Ureter (tissue), 1 donor: Measurements from ENCODE around the gene C8B. TPM values are rescaled to one million over a fixed set of nuclear protein-coding genes. Genes with fewer than 3 reads are reported as not detected.

Experiments
- DNase-seq: peaks from one replicate; pipeline ENCODE4 v3.0.0-alpha.2; 2020; ENCODE audit warnings: low spot score
- total RNA-seq: library from RNA; stranded (reverse); gene quantifications from one replicate; pipeline ENCODE4 v1.2.4, GENCODE V29; 2023
- donor health status: DM: yes; HTN: yes; CAD: no.

The C8B gene
- total RNA-seq, 1 donor from 2014 or later: not detected

- no peak for DNase-seq
Measured at GRCh38 chr1:56972976-56973375, 7.2 kb upstream of the C8B start.

DNA sequence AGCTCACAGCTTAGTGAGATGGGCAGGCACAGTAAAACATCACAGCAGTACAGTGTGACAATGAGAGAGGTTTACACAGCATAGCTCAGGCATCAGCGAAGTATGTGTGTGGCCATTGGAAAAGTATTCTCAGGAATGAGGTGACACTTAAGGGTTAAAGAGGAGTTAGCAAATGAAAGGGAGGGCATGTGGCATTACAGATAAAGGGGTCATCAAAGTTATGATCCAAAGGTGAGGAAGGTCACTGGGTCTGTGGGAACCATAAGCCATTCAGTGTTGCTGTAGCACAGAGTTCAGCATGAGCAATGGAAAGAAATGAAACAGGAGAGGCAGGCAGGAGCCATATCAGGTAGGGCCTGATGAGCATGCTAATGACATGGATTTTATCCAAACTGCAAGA, 4.5 kb upstream of the C8B start:
- DNase-seq: no peak

GRCh38 chr1:56968878-56969495, 3.2 kb upstream of the C8B start:
- no peak for DNase-seq

- no peak for DNase-seq
Measured at GRCh38 chr1:56967900-56968832, 2.4 kb upstream of the C8B start.

DNA sequence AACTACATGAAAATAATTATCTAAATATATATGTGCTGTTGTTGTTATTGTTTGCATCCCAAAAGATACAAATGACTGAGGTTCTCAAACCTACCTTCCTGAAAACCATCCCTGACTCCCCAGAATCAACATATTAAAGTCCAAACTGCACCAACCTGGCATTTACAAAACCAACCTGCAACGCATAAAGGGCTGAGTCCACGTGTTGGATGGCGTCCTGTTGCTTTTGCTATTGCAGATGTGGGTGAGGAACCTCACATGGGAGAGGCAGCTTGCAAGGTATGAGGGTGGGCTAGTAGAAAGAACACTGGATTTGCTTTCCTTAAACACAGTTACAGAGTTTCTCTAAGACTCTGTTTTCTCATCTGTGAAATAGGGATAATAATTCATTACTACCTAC, 1.5 kb upstream of the C8B start:
- no peak for DNase-seq

DNA sequence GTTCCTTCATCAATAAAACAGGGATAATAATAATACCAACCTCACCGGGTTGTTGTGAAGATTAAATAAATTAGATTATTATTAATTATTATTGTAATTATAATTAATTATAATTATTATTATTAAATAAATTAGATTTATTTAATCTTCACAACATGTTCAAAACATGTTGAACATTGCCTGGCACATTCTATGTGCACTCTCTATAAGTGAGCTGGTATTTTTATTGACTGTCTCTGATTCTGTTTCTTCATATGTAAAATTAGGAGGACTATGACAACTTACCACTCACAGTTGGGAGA, 834 bp upstream of the C8B start:
- no peak for DNase-seq

DNA sequence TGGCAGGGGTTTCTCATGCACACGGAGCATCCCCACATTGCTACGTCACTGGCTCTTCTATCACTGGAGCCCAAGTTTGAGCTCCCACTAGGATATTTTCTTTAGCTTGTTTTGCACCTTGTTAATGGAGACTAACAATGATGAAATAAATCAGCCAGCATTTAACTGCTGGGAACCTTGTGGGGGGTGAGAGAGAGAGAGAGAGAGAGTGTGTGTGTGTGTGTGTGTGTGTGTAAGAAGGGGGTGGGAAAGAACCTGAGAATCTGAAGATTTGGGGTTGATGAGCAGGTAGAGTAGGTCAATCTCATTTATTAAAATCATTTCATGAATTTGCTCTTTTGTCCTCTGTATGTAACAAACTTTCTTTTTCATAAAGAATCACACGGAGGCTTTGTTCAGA, 624 bp downstream of the C8B start:
- DNase-seq: no peak

- DNase-seq: no peak
Measured at GRCh38 chr1:56964349-56965017, 1.3 kb downstream of the C8B start.

- DNase-seq: no peak
Measured at GRCh38 chr1:56963667-56964066, 2.1 kb downstream of the C8B start.

- DNase-seq: no peak
Measured at GRCh38 chr1:56961426-56961825, 4.4 kb downstream of the C8B start.

DNA sequence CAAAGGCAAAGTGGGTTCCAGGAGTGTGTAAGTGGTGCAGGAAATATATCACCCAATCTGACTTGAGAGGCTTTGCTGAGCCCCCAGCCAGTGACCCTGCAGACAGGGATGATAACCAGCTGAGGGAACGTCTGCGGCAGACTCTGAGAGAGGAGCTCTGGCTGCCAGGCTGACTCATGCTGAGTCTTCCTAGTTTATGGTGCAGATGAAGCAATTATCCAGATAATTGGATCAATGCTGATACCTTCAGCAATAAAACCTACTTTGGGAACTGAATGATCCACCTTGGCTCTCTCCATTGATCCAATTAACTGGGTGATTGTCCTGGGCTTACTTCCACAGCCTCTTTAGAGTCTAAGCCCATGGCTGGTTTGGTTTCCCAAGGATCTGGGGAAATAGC, 7.3 kb downstream of the C8B start:
- no peak for DNase-seq

GRCh38 chr1:56957931-56958330, 7.9 kb downstream of the C8B start:
- DNase-seq: no peak

- DNase-seq: no peak
Measured at GRCh38 chr1:56954664-56955063, 11.2 kb downstream of the C8B start.

DNA sequence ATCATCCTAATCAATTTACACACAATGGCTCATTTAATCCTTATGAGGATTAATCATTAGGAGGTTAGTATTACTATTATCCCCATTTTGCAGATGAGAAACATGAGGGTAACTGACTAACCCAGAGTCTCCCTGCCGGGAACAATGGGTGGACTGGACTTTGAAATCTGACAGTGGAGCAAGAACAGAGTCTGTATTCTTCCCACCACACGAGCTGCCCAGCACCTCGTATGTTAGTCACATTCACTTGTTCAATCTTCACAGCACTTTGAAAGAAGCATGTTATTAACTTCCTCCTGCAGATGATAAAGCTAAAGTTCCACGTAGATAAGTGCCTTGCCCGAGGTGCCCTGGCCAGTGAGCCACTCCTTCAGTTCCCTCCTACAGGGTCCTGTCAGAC, 12.4 kb downstream of the C8B start:
- DNase-seq: no peak

DNA sequence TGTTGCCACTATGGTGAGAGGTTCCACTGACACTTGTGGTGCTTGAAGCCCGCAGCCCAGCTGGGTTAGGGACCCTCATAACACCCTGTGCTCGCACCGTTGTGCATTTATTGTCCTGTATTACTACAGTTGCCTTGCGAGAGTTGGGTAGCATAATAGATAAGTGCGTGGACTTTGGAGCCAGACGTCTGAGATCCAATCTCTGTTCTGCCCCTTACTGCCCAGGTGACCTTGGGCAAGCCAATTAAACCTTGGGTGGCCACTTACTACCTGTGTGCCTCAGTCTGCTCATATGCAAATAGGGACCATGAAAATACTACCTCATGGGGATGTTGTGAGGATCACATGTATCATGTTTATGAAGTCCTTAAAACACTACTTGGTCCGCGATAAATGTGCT, 13.3 kb downstream of the C8B start:
- DNase-seq: no peak

- DNase-seq: no peak
Measured at GRCh38 chr1:56948403-56949023, 17.3 kb downstream of the C8B start.

GRCh38 chr1:56940039-56940438, 25.8 kb downstream of the C8B start:
- DNase-seq: no peak

DNA sequence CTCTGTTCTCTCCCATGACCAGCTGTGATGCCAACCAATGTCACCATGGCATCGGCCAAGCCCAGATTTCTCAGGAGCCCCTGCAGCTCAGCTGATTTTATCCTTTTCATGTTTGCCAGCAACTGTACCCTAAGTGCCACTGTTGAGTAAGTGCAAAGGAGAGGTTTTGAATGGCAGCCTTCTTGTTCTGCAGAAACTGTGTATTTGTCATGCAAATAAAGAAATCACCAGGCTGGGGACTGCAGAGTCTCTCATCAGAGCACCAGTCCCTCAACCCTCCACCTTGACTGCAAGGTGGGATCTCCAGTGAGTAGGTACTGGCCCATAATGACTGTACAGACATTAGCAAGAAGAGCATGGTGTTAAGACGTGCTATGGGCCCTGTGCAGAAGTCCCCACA, 26.6 kb downstream of the C8B start:
- DNase-seq: no peak

DNA sequence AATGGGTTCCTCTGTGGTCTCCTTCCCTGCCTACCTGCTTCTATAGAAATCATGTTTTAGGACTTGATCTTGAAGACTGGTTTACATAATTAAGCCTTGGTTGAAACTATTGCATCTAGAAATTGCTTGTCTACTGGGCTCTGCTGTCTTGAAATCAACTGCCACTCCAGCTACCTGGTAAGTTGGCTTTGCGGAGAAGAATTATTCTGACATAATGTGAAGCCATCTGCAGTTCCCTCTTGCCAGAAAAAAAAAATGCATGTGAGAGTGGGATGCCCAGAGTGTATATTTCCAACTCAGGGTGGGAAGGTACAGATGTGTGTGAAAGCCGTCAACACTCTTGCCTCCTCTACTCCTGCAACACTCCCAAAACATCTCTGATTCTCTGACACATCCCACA, 27.2 kb downstream of the C8B start:
- no peak for DNase-seq

- DNase-seq: no peak
Measured at GRCh38 chr1:56934430-56935060, 31.3 kb downstream of the C8B start.

- no peak for DNase-seq
Measured at GRCh38 chr1:56933606-56934005, 32.2 kb downstream of the C8B start.

DNA sequence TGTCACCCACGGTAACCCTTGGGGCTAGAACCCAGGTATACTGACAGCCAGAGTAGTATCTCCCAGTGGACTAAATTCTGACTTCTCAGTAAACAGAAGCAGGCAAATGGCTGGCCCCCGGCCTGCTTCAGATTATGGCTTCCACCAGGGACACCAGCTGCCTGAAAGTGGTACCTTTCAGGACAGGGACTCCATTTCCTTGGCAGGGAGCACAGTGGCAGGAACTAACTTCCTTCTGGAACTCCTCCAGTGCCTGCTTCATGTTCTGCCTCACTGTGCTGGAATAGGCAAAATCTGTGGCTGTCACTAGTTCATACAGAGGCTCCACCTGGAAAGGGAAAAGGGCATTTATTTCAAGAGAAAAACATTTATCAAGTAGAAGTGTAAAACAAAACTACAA, 32.7 kb downstream of the C8B start:
- no peak for DNase-seq
